A673 (cell line): ENCODE results near the gene ELAC1. TPM values are rescaled to one million over a fixed set of nuclear protein-coding genes. Genes with fewer than 3 reads are reported as not detected.

Experiments used
- BruUV-seq: library from RNA; stranded (reverse); fragments of 400-500 nt; replicated peaks from 2 replicates; lab custom pipeline; 2021; lab: Mats Ljungman, UMichigan
- CTCF ChIA-PET: fragments of 300-600 bp; sonication (Branson Sonifier 250); formaldehyde crosslinking; loops from one replicate; lab custom pipeline; 2022; ENCODE audit warnings: antibody characterized with exemption; lab: Charles Lee
- POLR2A ChIA-PET: fragments of 300-600 bp; sonication (Branson Sonifier 250); formaldehyde crosslinking; loops from one replicate; lab custom pipeline; 2022; ENCODE audit warnings: antibody characterized with exemption; ENCODE audit not compliant: low non-redundant PET; lab: Charles Lee
- DNase-seq: peaks from one replicate; pipeline ENCODE4 v3.0.0-alpha.2; 2015; ENCODE audit warnings: low spot score
- H3K27ac ChIP-seq: fragments of 200-600 bp; sonication (generic); 2 replicates; pipeline ENCODE4 v1.5.1; 2016; ENCODE audit warnings: mixed run types, low read depth, mild to moderate bottlenecking, mixed read lengths, antibody characterized with exemption, low read length; ENCODE audit not compliant: poor library complexity, severe bottlenecking
- H3K27me3 ChIP-seq: fragments of 200-600 bp; sonication (generic); replicated peaks from 2 replicates; pipeline ENCODE4 v1.6.1; 2017; ENCODE audit warnings: mixed run types, low read depth, mild to moderate bottlenecking, mixed read lengths, antibody characterized with exemption, low read length; ENCODE audit not compliant: insufficient read depth, poor library complexity
- H3K36me3 ChIP-seq: fragments of 200-600 bp; sonication (generic); 2 replicates; pipeline ENCODE4 v1.6.1; 2016; ENCODE audit warnings: mixed run types, mild to moderate bottlenecking, mixed read lengths, antibody characterized with exemption, low read length; ENCODE audit not compliant: insufficient read depth, poor library complexity, severe bottlenecking
- H3K4me1 ChIP-seq: fragments of 200-600 bp; sonication (generic); 2 replicates; pipeline ENCODE4 v1.6.1; 2017; ENCODE audit warnings: mixed run types, mild to moderate bottlenecking, mixed read lengths, antibody characterized with exemption, low read length; ENCODE audit not compliant: insufficient read depth, poor library complexity, severe bottlenecking
- H3K4me3 ChIP-seq: fragments of 200-600 bp; sonication (generic); 2 replicates; pipeline ENCODE4 v1.5.1; 2016; ENCODE audit warnings: low read depth, mixed run types, mild to moderate bottlenecking, mixed read lengths, low read length; ENCODE audit not compliant: poor library complexity, severe bottlenecking
- H3K9me3 ChIP-seq: fragments of 200-600 bp; sonication (generic); 2 replicates; pipeline ENCODE4 v1.6.1; 2016; ENCODE audit warnings: mixed run types, low read depth, mild to moderate bottlenecking, mixed read lengths, antibody characterized with exemption, low read length; ENCODE audit not compliant: poor library complexity, severe bottlenecking
- EZH2 ChIP-seq: fragments of 200-600 bp; sonication (generic); IDR thresholded peaks from 2 replicates; pipeline ENCODE4 v1.6.1; 2017; ENCODE audit warnings: borderline replicate concordance, low read depth, mild to moderate bottlenecking, mixed read lengths, antibody characterized with exemption, low read length; ENCODE audit not compliant: poor library complexity, severe bottlenecking
- intact Hi-C: fragments of 100-400 bp; cut with micrococcal nuclease; formaldehyde crosslinking; loops from one replicate; pipeline ENCODE4 v1.10.0; 2022; ENCODE audit not compliant: unreplicated experiment
- total RNA-seq: library from RNA; stranded (reverse); gene quantifications from 2 replicates; pipeline ENCODE4 v1.2.3, GENCODE V29; 2021
- TF ChIP-seq, protein P1 (sequence below): fragments of 300-800, 200-600 bp; sonication (generic); conservative IDR thresholded peaks from 2 replicates; pipeline ENCODE4 v1.5.1; 2017; ENCODE audit warnings: low read depth, mild to moderate bottlenecking, antibody characterized with exemption, low read length, moderate library complexity, mixed read lengths

ELAC1 gene
- total RNA-seq, 1 experiment from 2014 or later, result 8.7 TPM

DNA sequence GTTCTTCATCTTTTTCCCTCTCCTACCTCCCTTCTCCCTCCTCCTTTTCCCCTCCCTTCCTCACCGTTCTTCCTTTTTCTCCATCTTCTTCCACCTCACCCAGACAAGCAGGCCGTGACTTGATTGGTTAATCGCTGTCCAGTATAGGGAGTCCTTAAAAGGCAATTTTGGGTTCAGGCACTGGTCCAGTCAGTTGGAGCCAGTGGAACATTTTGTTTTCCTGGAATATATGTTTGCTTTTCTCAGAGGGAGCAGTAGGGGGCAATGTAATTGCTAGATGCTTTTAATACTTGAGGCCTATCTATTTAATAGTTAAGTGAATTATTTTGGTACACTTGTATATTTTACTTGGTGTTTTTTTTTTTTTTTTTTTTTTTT, 15.0 kb downstream of the ELAC1 start:
- no peaks in the 10 kb centered on the region for H3K4me1 ChIP-seq
- H3K36me3 ChIP-seq, result peaks cover 10% of the 10 kb centered on the region
- no peak for TF ChIP-seq EZH2
- TF ChIP-seq, protein P1, sequence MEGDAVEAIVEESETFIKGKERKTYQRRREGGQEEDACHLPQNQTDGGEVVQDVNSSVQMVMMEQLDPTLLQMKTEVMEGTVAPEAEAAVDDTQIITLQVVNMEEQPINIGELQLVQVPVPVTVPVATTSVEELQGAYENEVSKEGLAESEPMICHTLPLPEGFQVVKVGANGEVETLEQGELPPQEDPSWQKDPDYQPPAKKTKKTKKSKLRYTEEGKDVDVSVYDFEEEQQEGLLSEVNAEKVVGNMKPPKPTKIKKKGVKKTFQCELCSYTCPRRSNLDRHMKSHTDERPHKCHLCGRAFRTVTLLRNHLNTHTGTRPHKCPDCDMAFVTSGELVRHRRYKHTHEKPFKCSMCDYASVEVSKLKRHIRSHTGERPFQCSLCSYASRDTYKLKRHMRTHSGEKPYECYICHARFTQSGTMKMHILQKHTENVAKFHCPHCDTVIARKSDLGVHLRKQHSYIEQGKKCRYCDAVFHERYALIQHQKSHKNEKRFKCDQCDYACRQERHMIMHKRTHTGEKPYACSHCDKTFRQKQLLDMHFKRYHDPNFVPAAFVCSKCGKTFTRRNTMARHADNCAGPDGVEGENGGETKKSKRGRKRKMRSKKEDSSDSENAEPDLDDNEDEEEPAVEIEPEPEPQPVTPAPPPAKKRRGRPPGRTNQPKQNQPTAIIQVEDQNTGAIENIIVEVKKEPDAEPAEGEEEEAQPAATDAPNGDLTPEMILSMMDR, result peak; percentile 45
- no peaks in the 10 kb centered on the region for H3K9me3 ChIP-seq
- no peaks in the 10 kb centered on the region for H3K27me3 ChIP-seq
- POLR2A ChIA-PET, result no interaction called here
- DNase-seq, result peak; percentile 21
- no peak overlapping the region for H3K27ac ChIP-seq
- BruUV-seq, result no TSS peak
- CTCF ChIA-PET, result no interaction called here
- intact Hi-C loops, result no loop called here
- no peak overlapping the region for H3K4me3 ChIP-seq

DNA sequence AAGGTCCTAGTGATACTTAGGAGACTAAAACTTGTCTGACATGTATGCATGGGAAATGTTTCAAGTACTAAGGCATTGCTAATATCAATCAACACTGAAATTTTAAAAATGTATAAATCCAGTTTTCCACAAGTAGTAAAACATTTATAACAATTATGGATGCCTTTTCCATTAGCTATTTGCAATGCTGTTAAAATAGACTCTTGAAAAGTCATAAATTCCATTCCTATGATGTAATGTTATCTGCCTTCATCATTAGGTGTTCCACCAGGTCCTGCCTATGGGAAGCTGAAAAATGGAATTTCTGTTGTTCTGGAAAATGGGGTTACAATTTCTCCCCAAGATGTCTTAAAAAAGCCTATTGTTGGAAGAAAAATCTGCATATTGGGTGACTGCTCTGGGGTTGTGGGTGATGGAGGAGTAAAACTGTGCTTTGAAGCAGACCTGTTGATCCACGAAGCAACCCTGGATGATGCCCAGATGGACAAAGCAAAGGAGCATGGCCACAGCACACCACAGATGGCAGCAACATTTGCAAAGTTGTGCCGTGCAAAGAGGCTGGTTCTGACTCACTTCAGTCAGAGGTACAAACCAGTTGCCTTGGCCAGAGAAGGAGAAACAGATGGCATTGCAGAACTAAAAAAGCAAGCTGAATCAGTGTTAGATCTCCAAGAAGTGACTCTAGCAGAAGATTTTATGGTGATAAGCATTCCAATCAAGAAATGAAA, 18.7 kb downstream of the ELAC1 start:
- no peaks in the 10 kb centered on the region for H3K27me3 ChIP-seq
- H3K4me1 ChIP-seq, result no peaks in the 10 kb centered on the region
- BruUV-seq, result no TSS peak
- intact Hi-C loops, result no loop called here
- no peak for DNase-seq
- ChIA-PET POLR2A (no interaction called here), CTCF (no interaction called here)
- no peak overlapping the region for H3K4me3 ChIP-seq
- H3K9me3 ChIP-seq, result no peaks in the 10 kb centered on the region
- no peaks in the 10 kb centered on the region for H3K36me3 ChIP-seq
- H3K27ac ChIP-seq, result no peak overlapping the region
- TF ChIP-seq, protein P1, result no peak
- TF ChIP-seq EZH2, result no peak

DNA sequence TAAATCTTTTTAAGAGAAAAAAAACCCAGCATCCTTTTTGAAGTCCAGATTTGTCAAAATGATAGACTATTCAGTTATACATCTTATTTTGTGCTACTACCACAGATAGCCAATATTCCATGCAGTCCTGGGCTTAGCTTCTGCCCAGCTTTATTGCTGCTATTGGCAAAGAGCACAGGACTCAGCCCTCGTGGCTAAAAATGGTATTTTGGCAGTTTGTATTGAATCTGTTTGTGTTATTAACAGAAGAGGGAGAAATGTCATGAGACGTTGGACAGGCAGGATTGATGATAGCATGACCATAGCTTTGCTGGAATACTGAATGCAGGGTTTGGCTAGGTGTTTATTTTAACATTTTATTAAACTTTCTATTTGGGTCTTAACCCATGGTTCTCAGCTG, 19.4 kb downstream of the ELAC1 start:
- intact Hi-C loops, result no loop called here
- Histone ChIP-seq H3K4me1 (no peaks in the 10 kb centered on the region), H3K36me3 (no peaks in the 10 kb centered on the region), H3K27ac (no peak overlapping the region), H3K9me3 (no peaks in the 10 kb centered on the region), H3K4me3 (no peak overlapping the region), H3K27me3 (no peaks in the 10 kb centered on the region)
- no peak for DNase-seq
- no TSS peak for BruUV-seq
- TF ChIP-seq, protein P1, result no peak
- no peak for TF ChIP-seq EZH2
- POLR2A ChIA-PET, result no interaction called here
- CTCF ChIA-PET, result no interaction called here
